CD4-positive, alpha-beta T cell treated with Interleukin-12 subunit alpha and Interleukin-12 subunit beta, for 1 hour (primary cell): ENCODE data around the gene ANKRD23.

Experiments
- DNase-seq: peaks from one replicate; pipeline ENCODE4 v3.0.0-alpha.2; 2020

ANKRD23 gene

DNA sequence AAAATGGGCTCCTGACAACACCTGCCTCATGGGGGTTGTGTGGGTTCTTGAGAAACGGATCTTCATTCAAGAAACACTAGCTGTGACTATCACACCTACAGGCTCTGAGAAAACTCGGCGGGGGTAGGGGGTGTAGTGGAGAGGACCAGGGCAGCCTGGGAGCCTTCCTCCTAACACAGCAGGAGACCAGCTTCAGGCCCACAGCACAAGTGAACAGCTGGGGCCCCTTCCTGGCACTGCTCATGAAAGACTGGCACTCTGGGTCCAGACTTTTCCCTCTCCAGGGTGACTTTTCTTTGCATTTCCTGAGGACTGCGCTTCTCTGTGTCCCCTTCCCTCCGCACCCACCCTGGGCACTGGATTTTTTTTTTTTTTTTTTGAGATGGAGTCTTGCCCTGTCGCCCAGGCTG lies 33.2 kb upstream of the ANKRD23 start:
- no peak for DNase-seq

DNA sequence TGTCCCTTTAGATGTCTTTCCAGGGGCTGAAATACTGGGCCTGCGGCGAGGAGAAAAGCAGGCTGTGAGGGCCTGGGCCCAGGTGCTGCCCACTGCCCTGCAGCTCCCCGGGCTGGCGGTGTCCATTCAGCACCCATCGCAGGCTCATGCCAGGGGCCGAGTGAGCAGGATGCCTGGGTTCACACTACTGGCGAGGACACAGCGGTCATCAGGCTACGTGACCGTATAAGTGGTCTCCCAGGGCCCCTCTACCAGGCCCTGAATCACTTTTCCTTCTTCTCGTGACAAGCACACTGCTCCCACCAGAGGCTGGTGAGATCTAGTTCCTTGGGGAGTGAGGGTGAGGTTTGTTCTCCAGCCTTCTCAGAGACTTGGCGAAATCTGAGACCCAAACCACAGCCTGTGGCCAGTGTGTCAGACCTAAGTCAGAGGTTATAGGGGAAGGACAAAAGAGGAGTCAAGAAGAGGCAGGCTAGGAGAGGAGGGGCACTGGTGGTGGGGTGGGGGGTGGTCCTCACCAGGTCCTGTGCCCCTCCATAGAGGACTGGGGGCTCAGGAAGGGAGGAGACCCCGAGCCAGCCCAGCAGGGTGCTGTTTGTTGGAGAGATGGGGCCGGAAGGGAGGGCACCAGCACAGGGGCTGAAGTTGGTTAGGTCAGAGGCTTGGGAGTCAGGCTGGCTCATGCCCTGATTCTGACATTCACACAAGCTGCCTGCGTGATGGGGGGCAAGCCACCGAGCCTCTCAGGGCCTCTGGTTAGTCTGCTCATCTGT lies 32.6 kb upstream of the ANKRD23 start:
- no peak for DNase-seq

DNA sequence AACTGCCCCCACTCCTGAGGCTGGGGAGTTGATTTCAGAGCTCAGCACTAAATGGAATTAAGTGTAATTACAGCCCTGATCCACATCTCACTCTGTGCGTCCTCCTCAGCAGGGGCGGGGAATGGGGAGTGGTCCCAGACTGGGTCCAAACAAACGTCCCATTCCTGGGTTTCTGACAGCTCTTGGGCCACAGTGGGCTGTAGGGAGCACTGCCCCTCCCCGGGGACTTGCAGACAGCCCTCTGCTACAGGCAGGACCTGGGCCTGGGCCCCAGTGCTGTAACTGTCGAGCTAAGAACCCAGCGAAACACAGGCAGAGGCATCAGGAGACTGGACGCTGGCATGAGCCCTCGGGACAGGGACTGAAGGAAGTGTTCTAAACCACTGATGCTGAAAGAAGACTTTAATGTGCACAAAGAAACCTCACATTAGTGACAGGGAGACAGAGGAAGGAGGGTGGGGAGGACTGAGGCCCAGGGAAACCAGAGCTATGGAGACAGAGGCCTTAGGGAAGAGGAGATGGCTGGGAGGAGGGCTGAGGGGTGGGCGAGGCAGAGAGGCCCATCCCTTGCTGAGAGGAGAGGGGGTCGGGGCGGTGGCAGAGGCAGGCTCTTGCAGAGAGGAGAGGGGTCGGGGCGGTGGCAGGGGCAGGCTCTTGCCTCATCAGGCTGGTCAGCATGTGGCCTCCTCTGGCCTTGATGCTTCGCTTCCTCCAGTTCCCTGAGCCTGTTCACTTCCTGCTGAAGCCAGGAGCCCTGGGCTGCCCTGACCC lies 31.9 kb upstream of the ANKRD23 start:
- DNase-seq, result no peak

DNA sequence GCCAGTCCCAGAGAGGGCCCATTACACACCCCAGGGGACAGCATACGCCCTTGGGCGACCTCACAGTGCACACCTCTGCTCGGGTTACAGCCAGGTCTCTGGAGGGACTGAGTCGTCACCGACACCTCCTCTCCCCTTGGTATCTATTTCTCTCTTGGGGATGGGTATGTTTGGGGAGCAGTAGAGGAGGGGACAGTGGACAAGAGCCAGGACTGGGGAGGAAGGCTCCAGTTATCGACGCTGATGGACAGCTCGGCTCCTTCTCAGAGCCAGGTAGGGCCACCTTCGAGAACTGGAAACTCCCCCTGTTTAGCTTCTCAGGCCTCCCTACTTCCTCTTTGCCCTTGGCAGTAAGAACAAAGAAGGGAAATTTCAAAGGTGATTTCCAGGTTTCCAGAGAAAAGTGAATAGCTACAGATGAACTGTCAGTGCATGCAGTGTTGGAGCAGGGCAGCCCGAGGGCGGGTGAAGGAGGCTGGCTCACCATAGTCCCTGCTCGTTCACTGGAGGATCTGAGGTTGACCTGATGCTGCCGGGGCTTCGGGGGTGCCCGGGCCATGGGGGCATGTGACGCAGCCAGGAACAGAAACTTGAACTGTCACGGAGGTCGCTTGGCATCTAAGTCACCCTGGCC lies 30.5 kb upstream of the ANKRD23 start:
- DNase-seq, result no peak

DNA sequence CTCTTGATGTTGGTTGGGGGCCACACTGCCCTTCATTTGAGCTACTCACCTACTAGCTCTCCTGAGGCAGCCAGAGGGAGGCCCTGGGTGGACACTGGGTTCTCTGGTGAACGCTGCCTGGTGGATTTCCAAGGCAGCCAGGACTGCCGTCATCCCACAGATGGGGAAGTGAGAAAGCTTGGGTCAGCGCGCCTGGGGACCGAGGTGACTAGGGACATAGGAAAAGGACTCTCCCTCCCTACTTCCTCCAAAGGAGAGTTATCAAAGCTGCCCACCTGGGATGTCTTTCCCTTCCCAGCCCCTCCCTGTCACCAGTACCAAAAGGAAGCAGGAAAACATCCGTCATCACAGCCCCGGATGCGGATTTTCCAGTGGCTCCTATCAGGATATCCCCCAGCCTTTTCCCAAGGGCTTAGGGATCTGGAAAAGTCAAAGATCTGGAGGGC lies 29.9 kb upstream of the ANKRD23 start:
- DNase-seq, result no peak

DNA sequence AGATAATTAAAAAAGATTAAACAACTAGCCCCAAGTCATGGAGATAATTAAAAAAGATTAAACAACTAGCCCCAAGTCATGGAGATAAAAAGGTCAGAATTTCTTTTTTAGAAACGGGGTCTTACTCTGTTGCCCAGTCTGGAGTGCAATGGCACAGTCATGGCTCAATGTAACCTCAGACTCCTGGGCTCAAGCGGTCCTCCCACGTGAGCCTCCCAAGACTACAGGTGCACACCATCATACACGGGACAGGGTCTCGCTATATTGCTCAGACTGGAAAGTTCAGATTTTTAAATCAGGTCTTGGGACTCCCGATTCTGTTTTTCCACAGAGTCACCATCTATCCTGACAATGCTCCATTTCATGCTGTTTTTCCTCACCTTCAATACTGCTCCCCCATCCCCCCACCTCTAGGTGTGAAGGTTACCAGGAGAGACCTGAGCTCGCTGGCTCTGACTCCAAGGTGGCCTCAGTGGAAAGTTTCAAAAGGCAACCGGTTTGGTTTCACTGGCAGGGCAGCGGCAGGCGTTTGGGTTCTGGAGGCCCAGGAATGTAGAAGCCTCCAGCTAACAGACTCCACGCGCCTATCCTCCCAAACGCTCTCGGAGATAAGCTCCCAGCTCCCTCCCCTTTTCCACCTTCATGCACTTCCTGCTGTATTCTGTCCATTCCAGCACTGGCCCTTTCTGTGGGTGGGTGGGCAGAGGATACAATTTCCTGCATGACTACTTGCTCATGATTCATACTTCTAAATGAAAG lies 28.9 kb upstream of the ANKRD23 start:
- no peak for DNase-seq

DNA sequence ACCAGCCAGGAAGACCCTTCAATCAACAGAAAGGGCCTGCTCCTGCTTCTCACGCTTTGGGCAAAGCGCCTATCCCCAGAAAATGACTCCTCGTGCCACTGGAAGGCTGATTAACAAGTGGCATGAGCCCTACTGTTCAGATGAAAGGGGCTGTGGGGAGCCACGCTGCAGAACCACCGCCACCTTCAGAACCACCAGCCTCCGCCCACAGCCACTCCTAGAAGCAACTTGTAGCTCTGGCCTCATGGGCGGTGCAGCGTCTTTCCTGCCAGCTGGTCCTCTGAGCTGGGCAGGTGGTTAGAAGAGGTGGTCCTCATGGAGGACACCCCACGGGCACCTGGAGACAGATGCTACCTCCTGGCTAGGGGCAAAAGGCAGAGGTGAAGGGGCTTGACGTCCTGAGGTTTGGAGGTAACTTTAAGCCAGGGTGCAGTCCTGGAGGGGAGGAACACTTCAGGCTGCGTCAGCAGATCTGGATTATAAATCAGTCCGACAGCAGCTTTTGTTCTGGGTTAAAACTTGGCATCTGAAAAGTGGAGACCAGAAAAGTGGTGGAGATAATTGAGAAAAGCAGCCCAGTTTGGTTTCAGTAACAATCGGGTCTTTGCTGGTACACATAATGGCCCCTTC lies 26.9 kb upstream of the ANKRD23 start:
- peak; percentile 74 for DNase-seq

DNA sequence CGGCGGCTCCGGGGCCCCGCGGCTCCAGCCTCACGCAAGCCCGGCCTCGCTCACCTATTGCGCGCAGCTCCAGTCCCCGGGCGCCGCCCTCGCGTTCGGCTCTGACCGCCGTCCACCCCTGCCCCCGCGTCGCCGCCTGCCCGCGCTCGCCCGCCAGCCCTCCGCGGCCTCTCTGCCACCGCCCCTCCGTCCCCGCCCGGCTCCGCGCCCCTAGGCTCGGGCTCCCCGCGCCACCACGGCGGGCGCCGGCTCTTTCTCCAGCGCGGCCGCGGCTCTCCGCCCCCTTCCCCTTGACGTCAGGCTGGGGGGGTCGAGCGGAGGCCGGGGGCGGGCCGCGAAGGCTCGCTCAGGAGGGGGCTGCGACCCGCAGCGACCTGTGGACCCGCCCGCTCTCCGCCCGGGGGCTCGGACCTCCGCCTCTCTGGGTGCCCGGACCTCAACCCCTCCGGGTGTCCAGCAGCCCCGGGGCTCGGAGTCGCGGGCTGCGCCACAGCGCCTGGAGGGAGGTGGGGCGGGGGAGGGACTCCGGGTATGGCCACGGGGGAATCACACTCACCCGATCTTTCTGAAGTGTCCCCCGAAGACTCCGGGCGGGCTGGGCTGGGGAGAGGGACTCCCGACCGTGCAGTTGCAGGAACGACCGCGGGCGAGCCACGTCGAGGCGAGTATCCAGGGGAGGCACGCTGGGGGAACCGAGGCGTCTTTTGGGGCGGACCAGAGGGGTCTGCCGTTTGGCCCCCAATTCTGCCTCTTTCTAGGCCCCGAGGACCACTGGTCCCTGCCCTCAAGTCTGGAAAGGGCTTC lies 26.2 kb upstream of the ANKRD23 start, which contains the start of gene SEMA4C:
SEMA4C (minus strand) TSS at position 259 of the 804 bp plus-strand sequence. CDS start 2,194 bp downstream, outside the sequence.
- peak; percentile 66 for DNase-seq

DNA sequence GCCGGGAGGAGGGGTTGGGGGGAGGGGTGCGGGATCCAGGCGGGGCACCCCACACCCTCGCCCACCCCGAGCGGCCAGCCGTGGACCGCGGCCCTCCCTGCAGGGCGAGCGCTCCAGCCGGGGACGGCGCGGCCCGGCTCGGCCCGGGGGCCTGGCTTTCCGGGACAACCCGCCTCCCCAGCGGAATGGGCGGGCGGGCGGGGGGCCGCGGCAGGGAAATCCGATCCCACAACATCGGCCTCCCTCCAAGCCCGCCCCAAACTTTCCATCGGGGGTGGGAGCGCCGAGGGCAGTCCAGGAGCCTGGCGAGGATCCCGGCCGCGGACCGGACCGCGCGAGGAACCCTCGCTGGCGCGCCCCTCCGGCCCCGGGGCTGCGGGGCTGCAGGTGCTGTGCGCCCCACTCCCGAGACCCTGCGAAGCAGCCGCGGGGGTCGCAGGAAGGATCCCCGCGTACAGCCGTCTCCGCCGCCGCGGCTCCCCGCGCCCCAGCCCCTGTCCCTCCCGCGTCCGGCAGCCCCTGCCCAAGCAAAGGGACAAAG lies 25.5 kb upstream of the ANKRD23 start:
- no peak for DNase-seq

DNA sequence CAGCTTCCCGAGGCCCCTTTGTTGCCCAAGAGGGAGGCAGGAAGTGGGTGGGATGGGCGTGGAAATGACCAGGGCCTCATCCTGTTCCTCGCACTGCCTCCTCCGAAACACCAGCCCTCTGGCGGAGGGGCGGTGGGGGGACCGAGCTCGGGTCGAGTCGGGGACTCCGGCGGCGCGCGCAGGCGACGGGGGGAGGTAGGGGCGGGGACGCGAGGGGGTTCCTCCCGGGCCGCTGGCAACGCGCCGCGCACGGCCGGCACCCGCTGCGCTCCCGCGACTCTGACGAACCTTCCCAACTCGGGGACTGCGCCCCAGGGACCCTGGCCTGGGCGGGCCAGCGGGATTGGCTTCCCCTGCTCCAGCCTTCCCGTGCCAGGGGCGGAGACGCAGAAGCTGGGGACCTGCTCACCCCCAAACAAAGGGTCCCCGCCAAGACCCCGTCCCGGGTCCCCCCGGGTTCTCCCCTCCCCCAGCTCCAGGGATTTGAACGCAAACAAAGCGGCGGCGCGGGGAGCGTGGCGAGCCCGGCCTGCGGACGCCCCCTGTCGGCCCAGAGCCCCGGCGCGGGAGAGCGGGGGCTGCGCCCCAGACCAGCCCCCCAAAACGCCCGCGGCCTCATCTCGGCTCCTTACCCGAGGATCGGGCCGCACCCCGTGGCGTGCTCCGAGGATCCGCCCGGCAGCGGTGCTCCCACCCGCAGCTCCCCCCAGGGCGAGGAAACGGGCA lies 24.9 kb upstream of the ANKRD23 start:
- DNase-seq, result peak; percentile 66

DNA sequence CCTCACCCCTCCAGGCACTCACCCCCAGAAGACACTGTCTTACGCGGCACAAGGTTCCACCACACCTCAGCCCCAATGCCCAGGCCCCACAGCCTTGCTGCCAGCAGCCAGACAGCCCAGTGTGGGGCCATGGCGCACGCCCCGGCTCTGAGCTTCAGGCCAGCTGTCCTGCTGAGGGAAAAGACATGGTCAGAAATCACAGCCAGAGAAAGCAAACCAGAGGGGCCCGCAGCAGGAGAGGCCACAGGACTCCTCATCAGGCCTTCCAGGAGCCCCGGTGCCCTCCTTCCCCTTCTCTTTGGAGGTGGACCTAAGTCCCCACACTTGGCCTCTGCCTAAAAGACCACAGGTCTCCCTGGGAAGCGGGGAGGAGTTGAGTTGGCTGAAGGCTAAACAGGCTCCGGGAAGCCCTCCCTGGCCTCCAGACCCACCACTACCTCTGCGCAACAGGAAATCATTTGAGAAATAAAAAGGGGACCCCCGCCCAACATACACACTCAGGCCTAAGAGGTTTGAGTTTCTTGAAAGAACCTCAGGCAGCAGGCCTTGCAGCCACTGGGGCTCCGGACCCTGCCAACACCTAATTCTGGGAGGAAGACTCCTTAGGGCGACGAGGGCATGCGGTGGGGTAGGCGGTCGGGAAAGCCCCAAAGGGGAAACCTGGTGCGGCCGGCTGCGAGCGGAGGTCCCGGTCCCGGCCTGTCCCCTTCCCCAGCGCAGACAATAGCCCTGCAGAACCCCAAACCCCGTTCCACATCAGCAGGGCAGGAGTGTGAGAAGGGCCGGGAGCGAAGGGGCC lies 24.1 kb upstream of the ANKRD23 start:
- no peak for DNase-seq

DNA sequence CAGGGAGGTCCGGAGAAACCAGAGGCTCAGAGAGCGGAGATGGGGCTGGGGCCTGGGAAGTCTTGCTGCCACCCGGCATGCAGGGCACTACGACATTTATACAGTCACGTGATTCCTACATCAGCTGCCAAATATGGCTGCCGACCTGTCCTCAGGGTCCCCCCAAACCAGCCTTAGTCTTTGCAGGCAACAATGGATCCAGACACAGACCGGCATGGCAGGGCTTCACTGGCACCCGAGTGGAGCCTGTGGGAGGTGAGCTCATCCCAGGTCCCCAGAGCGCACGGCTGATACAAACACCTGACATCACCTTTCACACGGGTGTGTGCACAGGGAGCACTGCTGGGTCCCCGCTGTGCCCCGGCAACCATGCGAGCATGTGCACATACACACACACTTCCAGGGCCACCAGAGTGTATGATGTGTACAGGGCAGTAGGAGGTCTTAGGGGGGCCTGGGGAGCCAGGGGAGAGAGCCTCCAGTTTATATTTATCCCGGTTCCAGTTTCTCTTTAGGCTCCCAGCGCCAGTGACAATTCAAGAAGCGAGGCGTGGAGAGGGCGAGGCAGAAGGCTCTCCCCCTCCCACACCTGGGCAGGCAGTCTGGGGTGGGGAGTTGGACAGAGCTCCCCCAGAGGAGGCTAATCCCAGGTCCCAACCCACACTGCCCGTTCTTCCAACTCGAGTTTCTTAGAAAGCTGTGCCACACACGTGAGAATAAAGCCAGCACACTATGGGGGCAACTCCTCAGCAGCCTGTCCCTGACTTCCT lies 23.4 kb upstream of the ANKRD23 start:
- no peak for DNase-seq

DNA sequence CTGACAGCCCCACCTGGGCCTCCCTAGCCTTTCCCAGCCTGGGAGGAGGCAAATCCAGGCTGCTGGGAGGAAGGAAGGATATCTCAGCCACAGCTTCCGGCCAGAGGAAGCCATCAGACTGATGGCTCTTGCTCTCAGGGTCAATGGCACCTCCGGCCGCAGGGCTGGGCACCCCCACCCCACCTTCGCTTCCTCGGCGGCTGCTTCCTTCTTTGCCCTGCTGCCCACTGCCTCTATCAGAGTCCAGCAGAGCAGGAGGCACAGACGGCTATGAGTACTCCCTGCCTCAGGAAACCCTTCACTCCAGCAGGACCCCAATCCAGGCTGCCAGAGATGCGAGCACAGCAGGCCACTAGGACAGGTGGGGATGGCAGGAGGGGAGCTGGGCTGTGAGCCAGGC lies 22.8 kb upstream of the ANKRD23 start:
- no peak for DNase-seq

DNA sequence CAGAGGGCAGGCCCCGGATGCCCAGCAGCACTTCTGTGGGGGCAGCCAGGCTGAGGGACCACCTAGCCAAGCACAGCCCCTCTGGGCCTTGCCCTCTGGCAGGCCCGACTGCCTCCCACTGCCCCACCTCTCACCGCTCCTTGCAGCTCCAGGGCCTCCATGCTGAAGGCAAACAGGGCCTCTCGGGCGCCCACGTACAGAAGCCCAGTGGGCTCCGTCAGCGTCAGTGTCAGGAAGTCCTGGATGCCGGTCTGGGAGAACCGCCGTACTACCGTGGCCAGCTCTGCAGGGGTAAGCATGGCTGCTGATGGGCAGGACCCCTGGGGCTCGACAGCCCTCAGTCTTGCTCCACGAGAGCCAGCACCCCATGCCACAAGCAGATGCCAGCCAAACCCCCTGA lies 22.3 kb upstream of the ANKRD23 start:
- DNase-seq, result no peak

DNA sequence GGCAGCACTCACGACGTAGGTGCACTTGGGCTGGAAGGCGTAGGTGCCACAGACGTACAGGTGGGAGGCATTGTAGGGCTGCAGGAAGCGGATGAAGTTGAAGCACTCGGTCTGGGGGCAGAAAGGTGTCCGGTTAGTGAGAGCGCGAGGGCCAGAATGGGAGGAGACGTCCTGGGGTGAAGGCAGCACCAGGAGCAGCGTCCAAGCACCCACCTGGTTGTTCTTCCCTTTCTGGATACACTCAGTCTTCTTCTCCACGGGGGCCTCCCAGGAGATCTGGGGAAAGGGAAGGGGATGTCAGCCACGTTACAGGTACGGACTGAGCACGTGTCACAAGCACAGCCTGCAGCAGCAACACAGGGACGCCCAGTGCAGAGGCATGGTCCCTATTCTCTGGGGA lies 21.8 kb upstream of the ANKRD23 start:
- DNase-seq, result no peak

DNA sequence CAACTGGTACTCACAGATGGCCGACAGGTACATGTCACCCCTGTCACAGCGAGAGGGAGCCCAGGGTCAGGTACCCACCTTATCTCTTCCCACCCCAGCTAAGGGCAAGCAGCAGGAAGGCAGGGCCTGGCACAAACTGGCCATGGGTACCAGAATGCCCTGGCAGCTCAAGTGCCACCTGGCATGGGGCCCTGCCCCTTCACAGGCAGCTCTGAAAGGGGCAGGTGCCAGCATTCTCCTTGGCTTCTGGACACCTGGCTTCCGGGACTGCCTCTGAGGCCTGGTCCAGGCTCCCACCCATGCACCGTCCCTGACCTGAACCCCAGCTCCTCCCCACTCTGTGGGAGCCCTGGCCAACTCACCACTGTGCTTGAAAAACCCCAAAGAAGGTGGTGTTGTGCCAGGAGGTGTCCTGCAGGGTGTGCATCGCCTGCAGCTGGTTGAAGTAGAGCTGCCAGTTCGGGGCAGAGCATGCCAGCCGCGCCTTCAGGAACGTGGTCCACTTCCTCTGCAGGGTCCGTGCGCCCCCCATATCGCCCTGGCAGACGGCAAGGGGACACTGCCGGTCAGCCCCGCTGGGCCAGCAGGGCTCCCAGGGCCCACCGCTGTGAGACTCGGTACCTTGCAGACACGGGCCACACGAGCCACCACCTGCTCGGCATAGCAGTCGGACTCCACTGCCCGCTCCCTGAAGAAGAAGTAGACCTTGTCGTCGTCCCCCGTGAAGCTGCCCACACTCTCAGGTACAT lies 20.7 kb upstream of the ANKRD23 start:
- DNase-seq, result no peak

DNA sequence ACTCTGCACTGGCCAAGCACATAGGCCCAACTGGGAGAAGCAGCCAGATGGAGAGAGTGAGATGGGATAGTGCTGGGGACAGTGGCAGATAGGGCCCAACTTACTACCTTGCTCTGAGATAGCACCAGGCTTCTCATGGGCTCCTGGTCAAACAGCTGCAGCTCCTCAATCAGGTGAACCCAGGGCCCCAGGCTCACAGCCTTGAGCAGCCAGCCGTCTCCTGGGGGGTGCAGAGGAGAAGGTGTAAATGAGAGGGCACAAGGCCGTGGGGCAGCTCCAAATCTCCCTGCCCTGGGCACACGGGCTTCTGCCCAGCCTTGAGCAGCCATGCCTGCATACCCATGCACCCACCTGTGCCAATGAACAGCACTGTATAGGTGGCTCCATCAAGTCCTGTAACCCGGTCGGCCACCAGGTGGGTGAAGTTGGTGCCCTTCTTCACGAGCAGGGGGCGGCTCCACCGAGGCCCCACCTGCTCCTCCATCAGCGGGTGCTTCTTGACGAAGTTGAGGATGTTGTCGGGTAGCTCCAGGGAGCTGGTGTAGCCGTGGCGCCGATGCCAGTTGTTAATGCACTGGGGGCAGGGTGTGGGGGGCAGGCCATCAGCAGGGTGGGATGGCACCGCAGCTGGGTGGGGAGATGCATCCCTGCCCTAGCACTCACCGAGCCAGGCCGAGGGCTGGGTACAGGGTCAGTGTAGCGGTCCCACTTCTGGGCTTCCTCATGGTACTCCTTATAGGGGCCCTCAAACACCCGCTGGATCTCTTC lies 19.9 kb upstream of the ANKRD23 start:
- DNase-seq, result no peak
